NCI-H2196 (cell line): ENCODE data around the gene ACSF2.

ENCODE experiments used
- DNase-seq: peaks from one replicate; lab custom pipeline; 2025; ENCODE audit not compliant: unreplicated experiment; lab: John Stamatoyannopoulos, UW

Gene ACSF2

DNA sequence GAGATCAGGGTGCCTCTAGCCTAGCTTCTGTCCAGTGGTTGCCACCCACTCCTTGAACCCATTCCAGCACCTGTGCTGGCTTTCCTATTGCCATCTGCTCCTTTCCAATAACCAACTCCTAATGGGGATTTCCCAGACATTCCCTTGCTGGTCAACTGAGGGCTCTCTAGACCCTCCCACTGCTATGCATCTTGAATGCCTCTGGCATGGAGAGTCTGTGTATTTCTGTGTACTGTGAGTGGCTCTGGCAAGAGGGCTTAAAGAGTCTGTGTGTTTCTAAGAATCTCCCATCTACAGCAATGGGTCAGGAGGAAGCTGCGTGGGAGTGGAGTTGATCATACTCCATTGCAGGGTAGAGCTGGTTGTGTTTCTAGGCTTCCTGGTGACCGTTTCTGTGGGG, 95.5 kb downstream of the ACSF2 start:
- no peak for DNase-seq

GRCh38 chr17:50522766-50523165, 96.7 kb downstream of the ACSF2 start:
- DNase-seq, result no peak

GRCh38 chr17:50523208-50523607, 97.2 kb downstream of the ACSF2 start:
- no peak for DNase-seq
